Measurements from ENCODE around the gene METTL26. TPM values are rescaled to one million over a fixed set of nuclear protein-coding genes. Genes with fewer than 3 reads are reported as not detected.
A peak's percentile ranks its signal among the peaks of the same experiment; 100 is the strongest.

The METTL26 gene
- polyA plus RNA-seq, 2 of the 4 experiments (the other 2 are of a cell fraction), result 47.2 to 78.3 TPM

GRCh38 chr16:616733-617586, 19.1 kb downstream of the METTL26 start:
- POLR2A ChIA-PET, result no interaction called here
- WGBS (ENCODE audit: missing lambda C conversion rate), result 91% methylated on average over 23 of the region's 39 CpGs
- Histone ChIP-seq H3K4me3 (no peak overlapping the region), H3K9me3 (no peaks in the 10 kb centered on the region), H3K4me2 (no peak overlapping the region), H3K27ac (no peak overlapping the region), H3K4me1 (peaks cover 9% of the 10 kb centered on the region)
- TF ChIP-seq HEYL (CRISPR knock-in tag; IDR thresholded peaks at IDR 0.05) (no peak), CEBPB (IDR thresholded peaks at IDR 0.05) (no peak), ESRRA (IDR thresholded peaks at IDR 0.05; ENCODE audit: borderline replicate concordance, low read length) (no peak), NFE2L2 (conservative IDR thresholded peaks at IDR 0.05; ENCODE audit: low read length) (no peak), HES2 (IDR thresholded peaks at IDR 0.05) (no peak), FOSB (CRISPR knock-in tag; IDR thresholded peaks at IDR 0.05) (no peak), POLR2A (IDR thresholded peaks at IDR 0.05; ENCODE audit: low read length) (no peak), ZC3H11A (IDR thresholded peaks at IDR 0.05) (no peak), PBX3 (IDR thresholded peaks at IDR 0.05) (no peak)
- ATAC-seq (peak in 1 of 2 experiments; percentile 36; a peak in 1 of 6 replicates), FAIRE-seq (no peak), DNase-seq (ENCODE audit: low read depth in 1 of 2, low spot score in 1 of 2) (no peak)
- CTCF ChIA-PET, result no interaction called here

GRCh38 chr16:615122-615521, 21.0 kb downstream of the METTL26 start:
- no peak for ATAC-seq
- no peak for FAIRE-seq
- TF ChIP-seq NPAS2 (CRISPR knock-in tag; IDR thresholded peaks at IDR 0.05; ENCODE audit: borderline replicate concordance) (no peak), ZSCAN20 (CRISPR knock-in tag; IDR thresholded peaks at IDR 0.05) (no peak), RFX5 (IDR thresholded peaks at IDR 0.05) (no peak), REST (IDR thresholded peaks at IDR 0.05) (no peak)
- POLR2A ChIA-PET, result no interaction called here
- no peaks in the 10 kb centered on the region for H3K9me3 ChIP-seq
- CTCF ChIA-PET, result no interaction called here
- H3K27ac ChIP-seq, result no peak overlapping the region
- no peaks in the 10 kb centered on the region for H3K4me1 ChIP-seq
- H3K4me3 ChIP-seq, result no peak overlapping the region
- 93% methylated on average over 13 of the region's 13 CpGs for WGBS (ENCODE audit: missing lambda C conversion rate)
- DNase-seq (ENCODE audit: low read depth in 1 of 2, low spot score in 1 of 2), result no peak
- no peak overlapping the region for H3K4me2 ChIP-seq

- ChIA-PET CTCF (interaction anchor here (0.7 to 1.2 kb wide), 3 partner anchors 10 to 11 kb away, joined by 3 read pairs; no protein-coding TSS in a partner anchor), POLR2A (interaction anchor here (0.6 kb wide), 1 partner anchor 224 kb away, joined by 5 read pairs; no protein-coding TSS in a partner anchor)
- Histone ChIP-seq H3K27ac (no peak overlapping the region), H3K4me2 (no peak overlapping the region), H3K4me3 (no peak overlapping the region), H3K4me1 (no peaks in the 10 kb centered on the region), H3K9me3 (peaks cover 2% of the 10 kb centered on the region; the same call in 1 of the 3 replicates)
- WGBS (ENCODE audit: missing lambda C conversion rate), result 91% methylated on average over 20 of the region's 28 CpGs
- peak; percentile 54 to 85; a peak in 3 of 6 replicates for ATAC-seq
- no peak for DNase-seq (ENCODE audit: low read depth in 1 of 2, low spot score in 1 of 2)
- no peak for FAIRE-seq
- TF ChIP-seq BHLHE40 (IDR thresholded peaks at IDR 0.05; ENCODE audit: low read depth, low read length), result no peak
- TF ChIP-seq ZNF302 (CRISPR knock-in tag; IDR thresholded peaks at IDR 0.05), result no peak
- peak; percentile 26; the same call in 2 of the 3 replicates for TF ChIP-seq CTCF (IDR thresholded peaks at IDR 0.05)
- TF ChIP-seq TFCP2L1 (CRISPR knock-in tag; IDR thresholded peaks at IDR 0.05), result no peak
- TF ChIP-seq RAD21 (conservative IDR thresholded peaks at IDR 0.05 in 1 of 2, IDR thresholded peaks at IDR 0.05 in 1 of 2), result peak in 1 of 2 experiments; percentile 39; a peak in 1 of 5 replicates
- no peak for TF ChIP-seq HOXB13 (CRISPR knock-in tag; IDR thresholded peaks at IDR 0.05; ENCODE audit: low read depth)
- no peak for TF ChIP-seq RARB (CRISPR knock-in tag; IDR thresholded peaks at IDR 0.05)
- TF ChIP-seq HMGXB4 (CRISPR knock-in tag; IDR thresholded peaks at IDR 0.05; ENCODE audit: borderline replicate concordance), result no peak
- no peak for TF ChIP-seq CBX2 (IDR thresholded peaks at IDR 0.05; ENCODE audit: borderline replicate concordance, low read depth)
- TF ChIP-seq SREBF2 (IDR thresholded peaks at IDR 0.05), result no peak
Observed at GRCh38 chr16:610513-611381, 25.4 kb downstream of the METTL26 start.

Measured in A549 (cell line).